Erythroblast (primary cell): ENCODE measurements around the gene NUTF2.

Experiments
- GATA1 ChIP-seq: IDR thresholded peaks from 2 replicates; pipeline ENCODE4 v1.6.1; 2011; ENCODE audit warnings: low read depth, mild to moderate bottlenecking, control low read depth, low read length, moderate library complexity
- POLR2A ChIP-seq: IDR thresholded peaks from 2 replicates; pipeline ENCODE4 v1.6.1; 2011; ENCODE audit warnings: mild to moderate bottlenecking, low read length

DNA sequence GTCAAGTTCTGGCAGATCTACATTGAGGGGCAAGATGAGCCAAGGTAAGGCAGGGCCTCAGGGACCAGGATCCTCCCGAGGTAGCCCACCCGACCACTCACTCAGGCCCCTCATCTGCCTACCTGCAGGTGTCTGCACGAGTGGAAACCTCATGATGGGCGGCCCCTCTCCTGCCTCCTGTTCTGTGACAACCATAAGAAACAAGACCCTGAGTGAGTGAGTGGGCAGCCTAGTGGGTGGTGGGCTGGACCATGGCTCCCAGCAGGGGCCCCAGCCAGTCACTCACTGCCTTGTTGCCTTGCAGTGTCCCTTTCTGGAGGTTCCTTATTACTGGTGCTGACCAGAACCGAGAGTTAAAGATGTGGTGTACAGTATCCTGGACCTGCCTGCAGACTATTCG lies 31.5 kb downstream of the NUTF2 start:
- TF ChIP-seq POLR2A (no peak), GATA1 (no peak)
